GM06990 (cell line): ENCODE data around the gene ESRRB.
A peak's percentile ranks its signal among the peaks of the same experiment; 100 is the strongest.

Experiments used
- DNase-seq: peaks from one replicate; pipeline ENCODE4 v3.0.0-alpha.2; 2011; ENCODE audit not compliant: insufficient read length; ENCODE audit errors: extremely low read depth
- H3K27me3 ChIP-seq: replicated peaks from 2 replicates; pipeline ENCODE4 v1.6.0; 2011; ENCODE audit warnings: low read length; ENCODE audit not compliant: control insufficient read depth, insufficient read depth
- H3K36me3 ChIP-seq: 2 replicates; pipeline ENCODE4 v1.5.1; 2011; ENCODE audit warnings: low read length; ENCODE audit not compliant: control insufficient read depth, insufficient read depth
- H3K4me3 ChIP-seq: replicated peaks from 2 replicates; pipeline ENCODE4 v1.5.1; 2011; ENCODE audit warnings: low read depth, mild to moderate bottlenecking, control low read depth, low read length
- CTCF ChIP-seq: IDR thresholded peaks from 2 replicates; pipeline ENCODE4 v1.5.1; 2011; ENCODE audit warnings: low read length, control low read depth, mild to moderate bottlenecking, inconsistent platforms; ENCODE audit not compliant: insufficient read depth, poor library complexity, severe bottlenecking

ESRRB gene

GRCh38 chr14:76538648-76539008 is 162.7 kb downstream of the ESRRB start:
- H3K36me3 ChIP-seq = no peaks in the 10 kb centered on the region
- DNase-seq = no peak
- no peaks in the 10 kb centered on the region for H3K27me3 ChIP-seq
- no peak for TF ChIP-seq CTCF
- H3K4me3 ChIP-seq = no peak overlapping the region

GRCh38 chr14:76539130-76539529 is 163.2 kb downstream of the ESRRB start:
- Histone ChIP-seq H3K4me3 (no peak overlapping the region), H3K27me3 (no peaks in the 10 kb centered on the region; the same call in 1 of the 2 replicates), H3K36me3 (no peaks in the 10 kb centered on the region)
- no peak for TF ChIP-seq CTCF
- no peak for DNase-seq

- no peak for DNase-seq
- Histone ChIP-seq H3K4me3 (no peak overlapping the region), H3K36me3 (no peaks in the 10 kb centered on the region), H3K27me3 (no peaks in the 10 kb centered on the region; the same call in 1 of the 2 replicates)
- TF ChIP-seq CTCF = no peak
Measured at GRCh38 chr14:76541594-76542219, 165.8 kb downstream of the ESRRB start.

- H3K4me3 ChIP-seq = no peak overlapping the region
- H3K36me3 ChIP-seq = no peaks in the 10 kb centered on the region
- H3K27me3 ChIP-seq = no peaks in the 10 kb centered on the region; the same call in 1 of the 2 replicates
- TF ChIP-seq CTCF = peak; percentile 60
- DNase-seq = no peak
Measured at GRCh38 chr14:76546426-76547221, 170.7 kb downstream of the ESRRB start.

GRCh38 chr14:76547831-76548230 is 171.9 kb downstream of the ESRRB start:
- no peak overlapping the region for H3K4me3 ChIP-seq
- DNase-seq = no peak

More at GRCh38 chr14:76547831-76548230, 171.9 kb downstream of the ESRRB start:
- Histone ChIP-seq H3K36me3 (no peaks in the 10 kb centered on the region), H3K27me3 (no peaks in the 10 kb centered on the region; the same call in 1 of the 2 replicates)
- TF ChIP-seq CTCF = no peak
